ENCODE data around the gene ARHGAP42. TPM values are rescaled to one million over a fixed set of nuclear protein-coding genes. Genes with fewer than 3 reads are reported as not detected.

Gene ARHGAP42
- total and polyA plus RNA-seq, 10 of the 15 experiments (the other 5 are each of a cell fraction or from before 2014, with no cell fraction given): 1.8 to 6.3 (median 3.2) TPM

DNA sequence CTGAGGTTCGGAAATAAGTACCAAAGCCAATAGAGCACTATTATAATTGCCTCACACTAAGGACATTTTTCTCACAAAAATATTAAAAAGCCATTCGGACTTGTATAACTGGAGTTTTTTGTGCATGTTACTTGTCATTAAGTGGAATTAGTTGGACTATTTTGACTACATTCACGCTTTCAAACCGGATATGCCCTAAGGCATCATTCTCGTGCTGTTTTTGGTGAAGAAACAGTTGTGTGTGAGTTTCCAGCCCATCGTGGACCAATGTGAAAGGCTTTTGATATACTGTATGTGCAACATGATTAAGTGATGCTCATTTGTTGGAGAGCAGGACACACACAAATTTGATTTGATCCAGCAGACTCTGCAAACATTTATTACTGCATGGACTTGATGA is 249.7 kb downstream of the ARHGAP42 start:
- no TSS peak for BruUV-seq (replicated peaks)
- no peak overlapping the region for H3K4me2 ChIP-seq (ENCODE audit: control insufficient read depth, insufficient read depth)
- H4K20me1 ChIP-seq (ENCODE audit: control insufficient read depth, insufficient read depth): no peaks in the 10 kb centered on the region
- no peak overlapping the region for H3K9ac ChIP-seq (ENCODE audit: control insufficient read depth, insufficient read depth, low read length)
- DNase-seq (ENCODE audit: low read depth, low spot score) (no peak), ATAC-seq (no peak), FAIRE-seq (no peak)
- TF ChIP-seq SRF (IDR thresholded peaks at IDR 0.05; ENCODE audit: low read depth in 2 of 2, low read length in 2 of 2) (no peak), HDAC6 (IDR thresholded peaks at IDR 0.05; ENCODE audit: unreplicated experiment) (no peak), FOXM1 (IDR thresholded peaks at IDR 0.05; ENCODE audit: low read depth, low read length) (no peak)
- in situ Hi-C loops (cut with MboI) (no loop called here), intact Hi-C loops (cut with micrococcal nuclease; ENCODE audit: unreplicated experiment) (no loop called here)
- ChIA-PET SMC1A (ENCODE audit: uncharacterized antibody, unreplicated experiment) (no interaction called here), CTCF (no interaction called here), POLR2A (no interaction called here), RAD21 (ENCODE audit: unreplicated experiment) (no interaction called here)
- H3K27ac ChIP-seq (ENCODE audit: control insufficient read depth, insufficient read depth): no peak overlapping the region
- H3K27me3 ChIP-seq (replicated peaks in 1 of 2; ENCODE audit: control insufficient read depth in 2 of 2, insufficient read depth in 2 of 2, low read length in 1 of 2): no peaks in the 10 kb centered on the region
- H2AFZ ChIP-seq (ENCODE audit: control insufficient read depth, low read depth, low read length): no peak overlapping the region
- H3K36me3 ChIP-seq (ENCODE audit: control insufficient read depth in 2 of 2, insufficient read depth in 2 of 2, low read length in 1 of 2): no peaks in the 10 kb centered on the region
- no peaks in the 10 kb centered on the region for H3K9me3 ChIP-seq (replicated peaks; ENCODE audit: control insufficient read depth, insufficient read depth, low read length)
- no peaks in the 10 kb centered on the region for H3K4me1 ChIP-seq (ENCODE audit: control insufficient read depth, insufficient read depth, low read length)
- no peak overlapping the region for H3K4me3 ChIP-seq
- WGBS (ENCODE audit: insufficient coverage, insufficient replicate concordance, low lambda C conversion rate, missing lambda C conversion rate): 94% methylated on average over 6 of the region's 6 CpGs
- H3K79me2 ChIP-seq (ENCODE audit: control insufficient read depth, insufficient read depth, low read length): no peaks in the 10 kb centered on the region

DNA sequence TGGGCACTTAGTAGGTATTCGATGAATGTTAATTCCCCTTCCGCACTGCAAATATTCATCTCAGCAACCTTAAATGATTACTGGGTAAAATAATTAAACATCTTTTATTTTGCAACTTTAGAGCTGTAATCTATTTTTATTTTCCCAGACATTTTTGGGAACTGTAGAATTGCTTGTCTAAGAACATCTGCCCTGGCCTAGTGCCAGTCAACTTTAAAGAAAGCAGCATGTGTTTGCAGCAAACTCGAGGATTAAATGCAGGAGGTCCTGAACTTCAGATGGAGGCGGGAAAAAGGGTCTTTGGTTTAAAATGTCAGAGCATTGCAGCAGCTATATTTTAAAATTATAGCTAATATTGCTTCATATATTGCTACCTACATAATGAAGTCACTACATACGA is 252.5 kb downstream of the ARHGAP42 start:
- ChIA-PET SMC1A (ENCODE audit: uncharacterized antibody, unreplicated experiment) (interaction anchor here (1.3 kb wide), 1 partner anchor 84 kb away, joined by 3 read pairs; no protein-coding TSS in a partner anchor), POLR2A (no interaction called here), CTCF (interaction anchor here (1.7 kb wide), 1 partner anchor 363 kb away, joined by 8 read pairs; no protein-coding TSS in a partner anchor), RAD21 (ENCODE audit: unreplicated experiment) (no interaction called here)
- no peaks in the 10 kb centered on the region for H4K20me1 ChIP-seq (ENCODE audit: control insufficient read depth, insufficient read depth)
- no peak overlapping the region for H3K4me2 ChIP-seq (ENCODE audit: control insufficient read depth, insufficient read depth)
- no peaks in the 10 kb centered on the region for H3K79me2 ChIP-seq (ENCODE audit: control insufficient read depth, insufficient read depth, low read length)
- H3K36me3 ChIP-seq (ENCODE audit: control insufficient read depth in 2 of 2, insufficient read depth in 2 of 2, low read length in 1 of 2): no peaks in the 10 kb centered on the region
- H3K4me1 ChIP-seq (ENCODE audit: control insufficient read depth, insufficient read depth, low read length): no peaks in the 10 kb centered on the region
- H3K9ac ChIP-seq (ENCODE audit: control insufficient read depth, insufficient read depth, low read length): no peak overlapping the region
- intact Hi-C loops (cut with micrococcal nuclease; ENCODE audit: unreplicated experiment) (no loop called here), in situ Hi-C loops (cut with MboI) (no loop called here)
- BruUV-seq (replicated peaks): no TSS peak
- FAIRE-seq: no peak
- no peaks in the 10 kb centered on the region for H3K9me3 ChIP-seq (replicated peaks; ENCODE audit: control insufficient read depth, insufficient read depth, low read length)
- 54% methylated on average over 5 of the region's 5 CpGs for WGBS (ENCODE audit: insufficient coverage, insufficient replicate concordance, low lambda C conversion rate, missing lambda C conversion rate)
- no peak overlapping the region for H3K4me3 ChIP-seq
- H3K27me3 ChIP-seq (replicated peaks in 1 of 2; ENCODE audit: control insufficient read depth in 2 of 2, insufficient read depth in 2 of 2, low read length in 1 of 2): no peaks in the 10 kb centered on the region
- no peak overlapping the region for H2AFZ ChIP-seq (ENCODE audit: control insufficient read depth, low read depth, low read length)
- DNase-seq (ENCODE audit: low read depth, low spot score): no peak
- ATAC-seq: no peak
- H3K27ac ChIP-seq (ENCODE audit: control insufficient read depth, insufficient read depth): no peak overlapping the region
- no peak for TF ChIP-seq ZBED1 (IDR thresholded peaks at IDR 0.05; ENCODE audit: borderline replicate concordance)
- TF ChIP-seq DPF2 (IDR thresholded peaks at IDR 0.05): no peak
- TF ChIP-seq, protein P1, sequence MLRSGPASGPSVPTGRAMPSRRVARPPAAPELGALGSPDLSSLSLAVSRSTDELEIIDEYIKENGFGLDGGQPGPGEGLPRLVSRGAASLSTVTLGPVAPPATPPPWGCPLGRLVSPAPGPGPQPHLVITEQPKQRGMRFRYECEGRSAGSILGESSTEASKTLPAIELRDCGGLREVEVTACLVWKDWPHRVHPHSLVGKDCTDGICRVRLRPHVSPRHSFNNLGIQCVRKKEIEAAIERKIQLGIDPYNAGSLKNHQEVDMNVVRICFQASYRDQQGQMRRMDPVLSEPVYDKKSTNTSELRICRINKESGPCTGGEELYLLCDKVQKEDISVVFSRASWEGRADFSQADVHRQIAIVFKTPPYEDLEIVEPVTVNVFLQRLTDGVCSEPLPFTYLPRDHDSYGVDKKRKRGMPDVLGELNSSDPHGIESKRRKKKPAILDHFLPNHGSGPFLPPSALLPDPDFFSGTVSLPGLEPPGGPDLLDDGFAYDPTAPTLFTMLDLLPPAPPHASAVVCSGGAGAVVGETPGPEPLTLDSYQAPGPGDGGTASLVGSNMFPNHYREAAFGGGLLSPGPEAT (IDR thresholded peaks at IDR 0.05; ENCODE audit: low read depth): no peak
- TF ChIP-seq SUPT20H (IDR thresholded peaks at IDR 0.05; ENCODE audit: borderline replicate concordance, control insufficient read depth, low read depth, low read length): no peak
- TF ChIP-seq ZSCAN29 (IDR thresholded peaks at IDR 0.05): no peak
- no peak for TF ChIP-seq CREB1 (IDR thresholded peaks at IDR 0.05; ENCODE audit: low read depth)
- TF ChIP-seq, protein P2, sequence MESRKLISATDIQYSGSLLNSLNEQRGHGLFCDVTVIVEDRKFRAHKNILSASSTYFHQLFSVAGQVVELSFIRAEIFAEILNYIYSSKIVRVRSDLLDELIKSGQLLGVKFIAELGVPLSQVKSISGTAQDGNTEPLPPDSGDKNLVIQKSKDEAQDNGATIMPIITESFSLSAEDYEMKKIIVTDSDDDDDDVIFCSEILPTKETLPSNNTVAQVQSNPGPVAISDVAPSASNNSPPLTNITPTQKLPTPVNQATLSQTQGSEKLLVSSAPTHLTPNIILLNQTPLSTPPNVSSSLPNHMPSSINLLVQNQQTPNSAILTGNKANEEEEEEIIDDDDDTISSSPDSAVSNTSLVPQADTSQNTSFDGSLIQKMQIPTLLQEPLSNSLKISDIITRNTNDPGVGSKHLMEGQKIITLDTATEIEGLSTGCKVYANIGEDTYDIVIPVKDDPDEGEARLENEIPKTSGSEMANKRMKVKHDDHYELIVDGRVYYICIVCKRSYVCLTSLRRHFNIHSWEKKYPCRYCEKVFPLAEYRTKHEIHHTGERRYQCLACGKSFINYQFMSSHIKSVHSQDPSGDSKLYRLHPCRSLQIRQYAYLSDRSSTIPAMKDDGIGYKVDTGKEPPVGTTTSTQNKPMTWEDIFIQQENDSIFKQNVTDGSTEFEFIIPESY (IDR thresholded peaks at IDR 0.05): no peak
- TF ChIP-seq, protein P3, sequence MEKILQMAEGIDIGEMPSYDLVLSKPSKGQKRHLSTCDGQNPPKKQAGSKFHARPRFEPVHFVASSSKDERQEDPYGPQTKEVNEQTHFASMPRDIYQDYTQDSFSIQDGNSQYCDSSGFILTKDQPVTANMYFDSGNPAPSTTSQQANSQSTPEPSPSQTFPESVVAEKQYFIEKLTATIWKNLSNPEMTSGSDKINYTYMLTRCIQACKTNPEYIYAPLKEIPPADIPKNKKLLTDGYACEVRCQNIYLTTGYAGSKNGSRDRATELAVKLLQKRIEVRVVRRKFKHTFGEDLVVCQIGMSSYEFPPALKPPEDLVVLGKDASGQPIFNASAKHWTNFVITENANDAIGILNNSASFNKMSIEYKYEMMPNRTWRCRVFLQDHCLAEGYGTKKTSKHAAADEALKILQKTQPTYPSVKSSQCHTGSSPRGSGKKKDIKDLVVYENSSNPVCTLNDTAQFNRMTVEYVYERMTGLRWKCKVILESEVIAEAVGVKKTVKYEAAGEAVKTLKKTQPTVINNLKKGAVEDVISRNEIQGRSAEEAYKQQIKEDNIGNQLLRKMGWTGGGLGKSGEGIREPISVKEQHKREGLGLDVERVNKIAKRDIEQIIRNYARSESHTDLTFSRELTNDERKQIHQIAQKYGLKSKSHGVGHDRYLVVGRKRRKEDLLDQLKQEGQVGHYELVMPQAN (conservative IDR thresholded peaks at IDR 0.05): no peak
- no peak for TF ChIP-seq RB1 (IDR thresholded peaks at IDR 0.05; ENCODE audit: borderline replicate concordance)
- TF ChIP-seq RAD21 (IDR thresholded peaks at IDR 0.05; ENCODE audit: insufficient read depth, low read depth, low read length): no peak
- no peak for TF ChIP-seq MEF2A (IDR thresholded peaks at IDR 0.05; ENCODE audit: insufficient read depth, low read depth, low read length)

Measured in GM12878 (cell line).